Measurements from ENCODE around the gene RELL2.

The RELL2 gene

GRCh38 chr5:141672841-141673813 is 36.3 kb downstream of the RELL2 start:
- DNase-seq: peak in 15 of 58 donors; percentile 5 to 48 (median 19)

- DNase-seq: no peak
Measured at GRCh38 chr5:141674747-141675146, 38.0 kb downstream of the RELL2 start.

GRCh38 chr5:141675672-141676071 is 38.9 kb downstream of the RELL2 start:
- no peak for DNase-seq

GRCh38 chr5:141677415-141677814 is 40.6 kb downstream of the RELL2 start:
- DNase-seq: no peak

GRCh38 chr5:141680178-141680577 is 43.4 kb downstream of the RELL2 start:
- no peak for DNase-seq

- no peak for DNase-seq
Measured at GRCh38 chr5:141680751-141681201, 44.0 kb downstream of the RELL2 start.

GRCh38 chr5:141681295-141681694 is 44.5 kb downstream of the RELL2 start:
- DNase-seq: no peak

- peak in 7 of 58 donors; percentile 6 to 59 (median 20) for DNase-seq
Measured at GRCh38 chr5:141681695-141682641, 45.2 kb downstream of the RELL2 start, which contains the start of gene ARAP3. Gene ARAP3, minus strand, starts transcription at chr5:141682230. Its CDS starts 1,744 bp downstream, at chr5:141680486.

- no peak for DNase-seq
Measured at GRCh38 chr5:141683596-141684141, 46.9 kb downstream of the RELL2 start.

- DNase-seq: no peak
Measured at GRCh38 chr5:141685591-141685990, 48.8 kb downstream of the RELL2 start.

- DNase-seq: no peak
Measured at GRCh38 chr5:141686648-141687416, 50.0 kb downstream of the RELL2 start.

Data from anterior cingulate cortex (tissue), 58 donors.